Endothelial cell of umbilical vein (primary cell): ENCODE measurements around the gene SDC4. TPM values are rescaled to one million over a fixed set of nuclear protein-coding genes. Genes with fewer than 3 reads are reported as not detected.

Source experiments
- BruUV-seq: library from RNA; stranded (reverse); fragments of 400-500 nt; replicated peaks from 2 replicates; lab custom pipeline; 2021; lab: Mats Ljungman, UMichigan
- CTCF ChIA-PET: fragments of 300-600, 350-600 bp; sonication (Branson Sonifier 250); formaldehyde crosslinking; loops from one replicate; lab custom pipeline; 2021; ENCODE audit warnings: antibody characterized with exemption, inconsistent platforms; lab: Charles Lee
- POLR2A ChIA-PET: fragments of 300-600, 350-600 bp; sonication (Branson Sonifier 250); formaldehyde crosslinking; loops from one replicate; lab custom pipeline; 2021; ENCODE audit warnings: antibody characterized with exemption, inconsistent platforms; lab: Charles Lee
- DNase-seq: peaks from one replicate; pipeline ENCODE4 v3.0.0-alpha.2; 2011; ENCODE audit warnings: low read depth, low spot score
- FAIRE-seq: peaks from 2 replicates; lab custom pipeline; 2011; peaks lifted over from hg19 to GRCh38; lab: Jason Lieb, UNC
- H2AFZ ChIP-seq: 2 replicates; pipeline ENCODE4 v1.6.0; 2012; ENCODE audit warnings: low read depth, low read length, control low read depth, inconsistent platforms
- H3K27ac ChIP-seq: 2 replicates; pipeline ENCODE4 v1.5.1; 2011; ENCODE audit warnings: low read depth, mild to moderate bottlenecking, control low read depth, low read length, moderate library complexity; ENCODE audit not compliant: insufficient read depth
- H3K27me3 ChIP-seq, 2 experiments: 2 replicates each; pipeline versions ENCODE4 v1.6.0 to v1.6.1; 2011; ENCODE audit warnings: low read length in 2 of 2, mixed read lengths in 1 of 2; ENCODE audit not compliant: control insufficient read depth in 2 of 2, insufficient read depth in 2 of 2
- H3K36me3 ChIP-seq, 2 experiments: 2 replicates in 1 of 2; 3 replicates in 1 of 2; pipeline ENCODE4 v1.5.1; 2011; ENCODE audit warnings: low read length in 2 of 2, mild to moderate bottlenecking in 1 of 2, moderate library complexity in 1 of 2; ENCODE audit not compliant: control insufficient read depth in 2 of 2, insufficient read depth in 2 of 2; ENCODE audit errors: extremely low read depth in 1 of 2
- H3K4me1 ChIP-seq: 3 replicates; pipeline ENCODE4 v1.5.1; 2011; ENCODE audit warnings: mild to moderate bottlenecking, low read length; ENCODE audit not compliant: control insufficient read depth, insufficient read depth; ENCODE audit errors: extremely low read depth
- H3K4me2 ChIP-seq: 2 replicates; pipeline ENCODE4 v1.6.1; 2011; ENCODE audit warnings: low read length, control low read depth, mixed read lengths; ENCODE audit not compliant: insufficient read depth
- H3K4me3 ChIP-seq, 3 experiments: fragments of 200-600 bp in 1 of 3; sonication (generic), shearing (Covaris generic) in 1 of 3; replicated peaks in 1 of 3; 2 replicates each; pipeline ENCODE4 v1.5.1; 2011 to 2016; ENCODE audit warnings: control low read depth in 3 of 3, low read length in 3 of 3, mild to moderate bottlenecking in 2 of 3, inconsistent platforms in 1 of 3, low read depth in 1 of 3, moderate library complexity in 1 of 3; ENCODE audit not compliant: insufficient read depth in 1 of 3
- H3K79me2 ChIP-seq: 2 replicates; pipeline ENCODE4 v1.6.0; 2012; ENCODE audit warnings: low read length, inconsistent platforms; ENCODE audit not compliant: control insufficient read depth, insufficient read depth
- H3K9ac ChIP-seq: replicated peaks from 2 replicates; pipeline ENCODE3; 2011; ENCODE audit warnings: low read length, control low read depth; ENCODE audit not compliant: insufficient read depth; ENCODE audit errors: extremely low read depth
- H3K9me1 ChIP-seq: replicated peaks from 3 replicates; pipeline ENCODE4 v1.6.0; 2011; ENCODE audit warnings: mild to moderate bottlenecking, low read length; ENCODE audit not compliant: control insufficient read depth, insufficient read depth; ENCODE audit errors: extremely low read depth
- H3K9me3 ChIP-seq: replicated peaks from 2 replicates; pipeline ENCODE4 v1.5.1; 2012; ENCODE audit warnings: low read length, inconsistent platforms; ENCODE audit not compliant: control insufficient read depth, insufficient read depth
- H4K20me1 ChIP-seq: replicated peaks from 2 replicates; pipeline ENCODE3; 2011; ENCODE audit warnings: mild to moderate bottlenecking, low read length; ENCODE audit not compliant: control insufficient read depth, insufficient read depth; ENCODE audit errors: extremely low read depth
- EZH2 ChIP-seq: IDR thresholded peaks from 2 replicates; pipeline ENCODE4 v1.6.1; 2012; ENCODE audit warnings: borderline replicate concordance, low read depth, mild to moderate bottlenecking, moderate library complexity, low read length, inconsistent platforms; ENCODE audit not compliant: severe bottlenecking
- FOS ChIP-seq: IDR thresholded peaks from 2 replicates; pipeline ENCODE4 v1.6.1; 2011; ENCODE audit warnings: mild to moderate bottlenecking, low read length, moderate library complexity, borderline replicate concordance; ENCODE audit not compliant: insufficient read depth
- GATA2 ChIP-seq: IDR thresholded peaks from 2 replicates; pipeline ENCODE4 v1.7.0; 2011; ENCODE audit warnings: low read depth, mild to moderate bottlenecking, moderate library complexity, mixed read lengths, low read length; ENCODE audit not compliant: insufficient read length, insufficient read depth
- JUN ChIP-seq: IDR thresholded peaks from 2 replicates; pipeline ENCODE4 v1.6.1; 2011; ENCODE audit warnings: borderline replicate concordance, low read depth; ENCODE audit not compliant: insufficient read length, insufficient read depth
- MYC ChIP-seq: IDR thresholded peaks from one replicate; pipeline ENCODE4 v1.6.1; 2011; ENCODE audit warnings: mild to moderate bottlenecking, low read depth, low read length
- POLR2A ChIP-seq: IDR thresholded peaks from 2 replicates; pipeline ENCODE4 v1.6.1; 2012; ENCODE audit warnings: low read depth, mild to moderate bottlenecking, control low read depth, low read length
- POLR2AphosphoS5 ChIP-seq: IDR thresholded peaks from 2 replicates; pipeline ENCODE4 v1.6.1; 2012; ENCODE audit warnings: low read depth, mild to moderate bottlenecking, control low read depth, low read length, moderate library complexity; ENCODE audit not compliant: insufficient read depth
- dilution Hi-C: fragments of 300-500 bp; cut with MboI; formaldehyde crosslinking; loops from one replicate; pipeline ENCODE4 v1.15.0; 2019; ENCODE audit warnings: low sequenced_read_pairs; ENCODE audit not compliant: extremely low pct_ligation_motif_present
- intact Hi-C: fragments of 100-400 bp; cut with micrococcal nuclease; formaldehyde crosslinking; loops from one replicate; pipeline ENCODE4 v1.10.0; 2022
- polyA plus RNA-seq, 4 experiments: library from polyadenylated mRNA; depleted of rRNA in 3 of 4; stranded (reverse) in 3 of 4; unstranded in 1 of 4; fragments of >200 nt; gene quantifications; 2 replicates each; pipeline versions ENCODE4 v1.2.1 to v1.2.3, GENCODE V29; 2011 to 2012; ENCODE audit warnings: missing spikeins in 1 of 4
- total RNA-seq: library from RNA; stranded (reverse); gene quantifications from 2 replicates; pipeline ENCODE4 v1.2.3, GENCODE V29; 2021
- TF ChIP-seq, protein P1 (sequence below): IDR thresholded peaks from 2 replicates; pipeline ENCODE4 v1.6.1; 2011; ENCODE audit not compliant: insufficient read depth, insufficient read length
- TF ChIP-seq, protein P2 (sequence below), 2 donors: IDR thresholded peaks; 1 replicate in 1 of 2; 2 replicates in 1 of 2; pipeline ENCODE4 v1.5.1; 2011; ENCODE audit warnings: low read length in 2 of 2, mild to moderate bottlenecking in 2 of 2, moderate library complexity in 2 of 2, control low read depth in 1 of 2, inconsistent platforms in 1 of 2, low read depth in 1 of 2; ENCODE audit not compliant: insufficient read depth in 1 of 2; ENCODE audit errors: extremely low read depth in 1 of 2

The SDC4 gene
- total and polyA plus RNA-seq, 2 donors (not counting 3 experiments of a cell fraction or from before 2014, with no cell fraction given) = 26.3 to 32.0 TPM

DNA sequence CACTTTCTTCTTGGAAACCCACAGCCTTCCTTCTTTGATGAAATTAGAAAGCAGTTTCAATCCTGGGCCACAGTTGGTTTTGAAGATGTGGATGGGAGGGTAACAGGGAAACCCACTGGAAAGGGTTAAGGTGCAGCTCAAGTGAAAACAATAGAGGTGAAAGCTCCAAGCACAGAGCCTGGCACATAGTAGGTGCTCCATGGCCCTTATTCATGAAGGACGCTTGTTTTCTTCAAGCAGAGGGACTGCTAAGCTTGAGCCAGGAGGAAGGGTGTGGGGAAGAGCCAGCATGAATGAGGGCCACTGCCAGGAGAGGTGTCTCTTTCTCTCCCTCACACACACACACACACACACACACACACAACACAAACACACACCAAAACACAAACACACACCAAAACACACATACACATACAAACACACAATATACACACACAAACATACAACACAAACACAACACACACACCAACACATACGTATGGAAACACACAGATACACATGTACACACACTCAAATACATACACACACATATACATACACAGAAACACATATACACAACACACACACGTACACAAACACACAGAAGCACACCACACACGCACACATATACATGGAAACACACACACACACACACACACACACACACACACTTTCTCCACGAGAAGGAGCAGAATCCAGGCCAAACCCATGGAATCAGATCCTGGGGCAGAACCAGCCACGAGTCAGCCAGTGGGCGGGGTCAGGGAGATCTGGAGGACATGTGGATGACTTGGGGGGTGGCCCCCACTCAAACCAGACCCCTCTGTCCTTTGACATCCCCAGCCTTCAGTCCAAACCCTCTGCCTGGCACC lies 65.3 kb downstream of the SDC4 start:
- Histone ChIP-seq H3K36me3 (no peaks in the 10 kb centered on the region), H3K9ac (no peak overlapping the region), H2AFZ (no peak overlapping the region), H3K4me2 (no peak overlapping the region), H3K4me3 (no peak overlapping the region), H3K9me1 (no peaks in the 10 kb centered on the region), H3K9me3 (no peaks in the 10 kb centered on the region), H3K4me1 (no peaks in the 10 kb centered on the region), H3K27me3 (no peaks in the 10 kb centered on the region), H3K27ac (no peak overlapping the region), H4K20me1 (no peaks in the 10 kb centered on the region), H3K79me2 (no peaks in the 10 kb centered on the region)
- intact Hi-C loops (no loop called here), dilution Hi-C loops (no loop called here)
- TF ChIP-seq, protein P1, sequence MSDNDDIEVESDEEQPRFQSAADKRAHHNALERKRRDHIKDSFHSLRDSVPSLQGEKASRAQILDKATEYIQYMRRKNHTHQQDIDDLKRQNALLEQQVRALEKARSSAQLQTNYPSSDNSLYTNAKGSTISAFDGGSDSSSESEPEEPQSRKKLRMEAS = no peak
- TF ChIP-seq GATA2 = no peak
- no peak for TF ChIP-seq POLR2AphosphoS5
- no peak for TF ChIP-seq MYC
- no peak for TF ChIP-seq EZH2
- TF ChIP-seq FOS = no peak
- TF ChIP-seq JUN = no peak
- no peak for TF ChIP-seq POLR2A
- TF ChIP-seq, protein P2, sequence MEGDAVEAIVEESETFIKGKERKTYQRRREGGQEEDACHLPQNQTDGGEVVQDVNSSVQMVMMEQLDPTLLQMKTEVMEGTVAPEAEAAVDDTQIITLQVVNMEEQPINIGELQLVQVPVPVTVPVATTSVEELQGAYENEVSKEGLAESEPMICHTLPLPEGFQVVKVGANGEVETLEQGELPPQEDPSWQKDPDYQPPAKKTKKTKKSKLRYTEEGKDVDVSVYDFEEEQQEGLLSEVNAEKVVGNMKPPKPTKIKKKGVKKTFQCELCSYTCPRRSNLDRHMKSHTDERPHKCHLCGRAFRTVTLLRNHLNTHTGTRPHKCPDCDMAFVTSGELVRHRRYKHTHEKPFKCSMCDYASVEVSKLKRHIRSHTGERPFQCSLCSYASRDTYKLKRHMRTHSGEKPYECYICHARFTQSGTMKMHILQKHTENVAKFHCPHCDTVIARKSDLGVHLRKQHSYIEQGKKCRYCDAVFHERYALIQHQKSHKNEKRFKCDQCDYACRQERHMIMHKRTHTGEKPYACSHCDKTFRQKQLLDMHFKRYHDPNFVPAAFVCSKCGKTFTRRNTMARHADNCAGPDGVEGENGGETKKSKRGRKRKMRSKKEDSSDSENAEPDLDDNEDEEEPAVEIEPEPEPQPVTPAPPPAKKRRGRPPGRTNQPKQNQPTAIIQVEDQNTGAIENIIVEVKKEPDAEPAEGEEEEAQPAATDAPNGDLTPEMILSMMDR (IDR thresholded peaks at IDR 0.05; ENCODE audit: extremely low read depth in 1 of 2, insufficient read depth in 1 of 2, low read depth in 1 of 2, low read length in 2 of 2) = no peak
- DNase-seq = no peak
- no TSS peak for BruUV-seq
- ChIA-PET POLR2A (no interaction called here), CTCF (interaction anchor here (1.3 to 7.1 kb wide), 3 partner anchors 9 to 239 kb away, joined by 3 to 42 read pairs (median 4); no protein-coding TSS in a partner anchor)
- no peak for FAIRE-seq
